GM21367 (cell line): ENCODE data around the gene RNFT2.
"Not testable (repeated sequence)": the region's sequence is repeated elsewhere in the genome, so short reads cannot be mapped to it uniquely, and the experiment has no call there.

Source experiments
- ATAC-seq: cut with Tn5 transposase; IDR thresholded peaks from one replicate; pipeline ENCODE4 v1.9.1; 2021; ENCODE audit not compliant: unreplicated experiment

RNFT2 gene

GRCh38 chr12:116742787-116743186, 4.7 kb downstream of the RNFT2 start:
- not testable (repeated sequence) for ATAC-seq

DNA sequence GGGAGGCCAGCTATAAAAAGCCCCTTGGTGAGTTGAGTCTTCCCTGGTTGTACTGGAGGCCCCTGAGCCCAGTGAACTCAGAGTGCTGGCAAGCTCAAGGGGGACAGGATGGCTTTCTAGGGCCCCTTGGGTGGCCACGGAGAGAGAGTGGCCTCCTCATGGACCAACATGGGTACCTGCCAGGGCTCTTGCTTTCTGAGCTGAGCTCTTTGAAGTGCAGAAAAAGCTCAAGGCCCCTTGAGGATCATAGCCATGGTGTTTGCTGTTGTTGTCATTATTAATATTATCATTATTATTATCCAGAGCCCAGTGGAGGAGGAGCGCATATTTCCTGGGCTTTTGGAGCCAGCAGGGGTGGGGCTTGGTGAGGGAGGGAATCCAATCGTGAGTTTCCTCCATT, 6.7 kb downstream of the RNFT2 start:
- ATAC-seq, result no peak

DNA sequence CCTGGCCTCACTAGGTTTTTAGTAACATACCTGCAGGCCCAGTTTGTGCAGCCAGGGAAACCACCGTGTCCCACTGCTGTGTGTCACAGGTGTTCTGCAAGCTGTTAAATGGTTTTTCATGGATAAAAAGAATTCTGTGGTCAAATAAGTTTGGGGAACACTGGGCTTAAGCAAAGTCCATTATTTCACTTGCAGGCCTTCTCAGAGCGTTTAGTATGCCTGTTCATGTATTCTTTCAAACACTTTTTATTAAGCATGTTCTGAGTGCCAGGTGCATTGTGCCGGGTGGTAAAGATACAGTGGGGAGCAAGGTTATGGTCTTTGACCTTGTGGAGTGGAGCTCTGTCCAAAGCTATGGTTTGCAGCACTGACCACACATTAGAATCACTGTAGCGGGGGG, 7.4 kb downstream of the RNFT2 start:
- no peak for ATAC-seq

DNA sequence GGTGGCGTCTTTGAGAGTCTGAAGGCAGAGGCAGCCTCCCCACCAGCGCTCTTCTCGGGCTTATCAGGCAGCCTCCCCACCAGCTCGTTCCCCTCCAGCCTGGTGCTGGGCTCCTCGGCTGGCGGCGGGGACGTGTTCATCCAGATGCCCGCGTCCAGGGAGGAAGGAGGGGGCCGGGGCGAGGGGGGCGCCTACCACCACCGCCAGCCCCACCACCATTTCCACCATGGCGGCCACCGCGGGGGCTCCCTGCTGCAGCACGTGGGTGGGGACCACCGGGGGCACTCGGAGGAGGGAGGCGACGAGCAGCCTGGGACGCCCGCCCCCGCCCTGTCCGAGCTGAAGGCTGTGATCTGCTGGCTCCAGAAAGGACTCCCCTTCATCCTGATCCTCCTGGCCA, 11.8 kb downstream of the RNFT2 start:
- no peak for ATAC-seq

DNA sequence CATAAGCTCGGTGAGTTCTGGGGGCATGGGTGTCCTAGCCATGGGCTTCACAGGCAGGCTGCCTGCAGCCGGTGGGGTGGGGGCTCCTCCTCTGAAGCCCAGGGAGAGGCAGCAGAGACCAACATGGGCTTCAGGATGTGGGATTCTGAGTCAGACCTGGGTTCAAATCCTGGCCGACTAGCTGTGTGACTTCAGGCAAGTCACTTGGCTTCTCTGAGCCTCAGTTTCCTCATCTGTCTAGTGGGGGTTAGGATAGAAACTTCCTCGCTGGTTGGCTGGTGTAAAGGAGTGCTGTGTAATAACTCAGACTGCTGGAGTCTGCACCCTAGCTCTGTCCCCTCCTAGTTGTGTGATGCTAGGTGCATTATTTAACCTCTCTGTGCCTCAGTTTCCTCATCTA, 12.2 kb downstream of the RNFT2 start:
- no peak for ATAC-seq

GRCh38 chr12:116754097-116754496, 16.0 kb downstream of the RNFT2 start:
- not testable (repeated sequence) for ATAC-seq

GRCh38 chr12:116754783-116755182, 16.7 kb downstream of the RNFT2 start:
- ATAC-seq, result not testable (repeated sequence)

GRCh38 chr12:116759783-116760621, 21.9 kb downstream of the RNFT2 start:
- ATAC-seq, result no peak

DNA sequence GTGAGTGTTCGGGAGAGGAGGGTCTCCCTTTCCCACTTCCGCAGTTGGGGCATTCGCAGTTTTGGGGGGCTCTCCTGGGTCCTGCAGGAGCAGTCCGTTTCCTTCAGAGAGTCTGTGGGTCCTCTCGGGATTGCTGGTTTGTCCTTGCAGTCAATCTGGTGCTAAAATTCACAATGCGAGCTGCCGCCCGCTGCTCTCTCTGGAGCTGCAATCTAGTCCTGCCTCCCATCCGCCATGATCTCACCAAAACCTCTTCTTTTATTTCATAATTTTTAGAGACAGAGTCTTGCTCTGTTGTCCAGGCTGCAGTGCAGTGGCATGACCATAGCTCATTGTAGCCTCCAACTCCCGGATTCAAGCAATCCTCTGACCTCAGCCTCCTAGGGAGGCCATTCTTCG, 22.5 kb downstream of the RNFT2 start:
- ATAC-seq, result no peak

- no peak for ATAC-seq
These were observed 23.4 kb downstream of the RNFT2 start for GRCh38 chr12:116761499-116761898.

- no peak for ATAC-seq
These were observed 27.2 kb downstream of the RNFT2 start for GRCh38 chr12:116765271-116765670.

DNA sequence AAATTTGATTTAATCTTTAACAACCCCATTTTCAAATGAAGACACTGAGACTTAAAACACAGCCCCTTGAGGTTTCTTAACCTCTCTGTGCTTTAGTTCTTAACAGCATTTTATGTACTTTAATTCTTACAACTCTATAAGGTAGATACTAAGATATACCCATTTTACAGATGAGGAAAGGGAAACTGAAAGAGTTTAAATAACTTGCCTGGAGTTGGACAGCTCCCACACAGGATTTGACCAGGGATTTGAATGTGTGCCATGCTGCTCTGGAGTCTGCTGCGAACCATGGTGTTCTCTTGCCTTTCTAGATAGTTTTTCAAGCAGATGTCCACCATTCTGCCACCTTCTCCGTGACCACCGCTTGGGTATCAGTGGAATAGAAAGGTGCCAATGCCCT, 28.2 kb downstream of the RNFT2 start:
- ATAC-seq, result no peak

DNA sequence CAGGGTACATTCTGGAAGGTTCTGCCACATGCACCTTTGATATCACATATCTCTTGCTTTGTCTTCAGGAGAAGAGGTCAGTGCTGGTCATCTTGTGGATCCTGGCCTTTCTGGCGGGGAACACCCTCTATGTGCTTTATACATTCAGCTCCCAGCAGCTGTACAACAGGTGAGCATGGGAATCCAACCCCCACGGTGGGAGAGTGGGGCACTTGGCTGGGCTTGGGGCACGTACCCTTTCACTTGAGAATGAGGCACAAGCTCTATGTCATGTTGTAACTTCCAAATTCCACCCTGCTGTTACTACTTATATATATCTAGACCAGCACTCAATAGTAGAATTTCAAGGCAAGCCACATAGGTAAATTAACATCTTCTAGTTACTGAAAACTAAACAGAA, 28.6 kb downstream of the RNFT2 start:
- no peak for ATAC-seq

DNA sequence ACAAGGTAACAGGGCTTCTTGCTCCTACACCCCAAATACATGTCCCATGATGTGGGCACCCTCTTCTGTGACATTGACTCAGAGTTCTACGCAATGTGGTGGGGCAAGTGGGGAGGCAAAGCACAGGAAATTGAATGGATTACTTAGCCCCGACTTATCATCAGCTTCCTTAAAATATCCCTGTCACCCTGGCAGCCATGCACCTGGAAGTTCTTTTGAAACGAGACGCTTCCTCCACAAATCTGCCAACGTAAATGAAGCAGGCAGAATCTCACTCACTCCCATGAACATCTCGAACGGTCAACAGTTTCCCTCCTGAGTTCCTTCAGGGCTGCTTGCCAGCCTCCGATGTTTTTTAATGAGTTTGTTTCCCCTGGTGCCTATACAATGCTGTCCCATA, 33.5 kb downstream of the RNFT2 start:
- no peak for ATAC-seq

DNA sequence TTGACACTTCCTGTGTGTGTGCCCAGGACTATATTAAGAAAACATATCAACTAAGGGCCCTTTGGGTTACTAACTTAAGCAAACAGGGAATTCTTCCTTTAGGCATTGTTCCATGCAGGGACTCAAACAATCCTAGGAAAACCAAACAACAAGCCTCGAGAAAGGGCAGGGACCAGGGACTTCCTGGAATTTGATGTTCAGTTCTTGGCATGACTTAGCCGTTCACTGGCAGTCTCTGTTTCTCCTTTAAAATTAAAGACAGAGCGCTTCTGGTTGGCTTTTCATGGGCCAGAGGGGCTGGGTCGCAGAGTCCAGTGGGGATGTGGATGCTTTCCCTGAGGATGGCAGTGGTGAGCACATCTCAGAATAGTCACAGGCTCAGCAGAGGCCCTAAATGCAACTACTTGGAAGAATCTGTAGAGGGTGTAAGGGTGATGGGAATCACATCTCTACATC, 35.2 kb downstream of the RNFT2 start:
- no peak for ATAC-seq

DNA sequence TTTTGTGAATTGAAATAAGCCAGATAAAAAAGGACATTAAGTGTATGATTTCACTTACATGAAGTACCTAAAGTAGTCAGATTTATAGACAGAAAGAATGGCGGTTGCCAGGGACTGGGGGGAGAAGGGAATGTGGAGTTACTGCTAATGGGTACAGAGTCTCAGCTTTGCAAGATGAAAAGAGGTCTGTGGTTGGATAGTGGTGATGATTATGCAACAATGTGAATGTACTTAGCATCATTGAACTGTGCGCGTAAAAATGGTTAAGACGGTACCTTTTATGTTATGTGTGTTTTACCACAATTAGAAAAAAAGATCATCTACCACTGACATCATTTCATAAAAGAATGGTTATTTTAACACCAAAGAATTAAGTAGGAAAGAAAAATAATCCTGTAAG, 35.9 kb downstream of the RNFT2 start:
- ATAC-seq, result no peak

DNA sequence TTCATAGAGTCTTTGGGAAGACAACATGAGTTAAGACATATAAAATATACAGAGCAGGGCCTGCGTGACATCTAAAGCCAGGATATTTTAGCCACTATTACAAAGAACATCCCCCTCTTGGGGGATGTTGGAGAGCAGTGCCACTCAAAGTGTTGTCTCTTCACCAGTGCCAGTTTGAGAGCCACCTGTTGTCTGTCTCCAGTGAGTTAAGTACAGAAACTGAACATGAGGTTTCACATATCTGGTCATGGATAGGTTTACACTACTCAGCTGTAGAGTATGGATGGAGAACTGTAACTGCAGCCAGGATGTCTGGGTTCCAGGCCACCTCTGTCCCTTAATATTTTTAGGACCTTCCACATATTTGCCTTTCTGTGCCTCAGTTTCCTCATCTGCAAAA, 39.1 kb downstream of the RNFT2 start:
- no peak for ATAC-seq

DNA sequence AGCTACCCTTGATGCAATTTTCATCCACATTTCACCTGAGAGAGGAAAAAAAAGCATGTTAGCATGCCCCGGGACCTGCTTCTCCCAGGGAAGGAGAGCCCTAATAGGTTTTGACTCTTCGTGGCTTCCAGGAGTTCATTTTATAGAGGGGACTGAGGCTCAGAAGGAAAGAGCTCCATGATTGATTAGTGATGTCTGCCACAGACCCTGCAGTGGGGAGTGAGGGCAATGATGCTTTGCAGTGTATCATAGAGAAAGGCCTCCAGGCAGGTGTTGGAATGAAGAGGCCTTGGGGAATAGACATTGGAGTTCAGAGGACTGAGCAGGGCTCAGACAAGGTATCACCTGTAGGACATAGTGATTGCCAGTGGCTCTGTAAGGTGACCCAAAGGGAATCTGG, 41.5 kb downstream of the RNFT2 start:
- no peak for ATAC-seq

GRCh38 chr12:116780942-116781341, 42.8 kb downstream of the RNFT2 start:
- ATAC-seq, result no peak

DNA sequence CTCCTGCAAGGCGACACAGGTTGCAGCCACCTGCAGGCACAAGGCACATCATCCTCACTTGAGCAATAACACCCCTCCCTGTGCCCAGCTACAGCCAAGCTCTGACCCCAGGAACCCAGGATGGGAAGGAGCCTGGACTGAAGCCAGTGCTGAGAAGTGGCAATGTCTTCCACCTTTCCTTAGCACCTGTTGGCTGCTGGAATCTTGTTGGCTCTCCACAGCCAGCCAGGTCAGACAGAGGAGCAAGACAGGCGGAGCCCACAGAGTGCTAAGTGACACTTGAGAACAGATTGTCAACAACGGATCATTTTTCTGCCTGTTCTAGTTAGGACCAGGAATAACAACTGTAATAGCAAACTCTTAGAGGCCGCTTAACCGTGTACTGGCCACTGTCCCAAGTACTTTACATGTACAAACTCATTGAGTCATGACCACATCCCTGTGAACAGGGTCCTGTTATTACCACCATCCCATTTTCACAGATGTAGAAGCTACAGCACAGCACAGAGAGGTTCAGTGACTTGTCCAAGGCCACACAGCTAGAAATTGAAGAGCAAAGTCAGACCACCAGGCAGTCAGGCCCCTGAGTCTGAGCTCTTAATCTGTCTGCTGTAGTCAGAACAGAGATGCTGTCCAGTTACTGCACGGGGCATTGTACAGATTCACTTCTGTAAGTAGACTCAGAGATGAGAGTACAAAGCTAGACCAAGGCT, 45.6 kb downstream of the RNFT2 start:
- ATAC-seq, result no peak

DNA sequence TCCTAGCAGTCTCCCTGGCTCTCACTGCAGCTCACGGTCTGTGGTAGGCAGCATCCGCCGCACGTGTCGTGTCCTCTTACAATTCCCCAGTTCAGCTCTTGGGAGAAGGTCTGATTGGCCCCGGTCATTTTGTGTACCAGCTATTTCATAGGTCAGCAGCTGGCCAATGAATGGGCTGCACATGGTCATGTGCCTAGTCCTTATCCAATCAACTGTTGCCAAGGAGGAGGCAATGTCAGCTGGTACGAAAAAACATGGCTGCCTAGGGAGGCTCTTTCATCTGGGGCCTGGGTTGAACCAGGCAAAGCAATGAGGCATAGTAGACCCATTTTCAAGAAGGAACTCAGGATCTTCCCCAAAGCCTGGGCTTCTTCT, 46.1 kb downstream of the RNFT2 start:
- no peak for ATAC-seq

DNA sequence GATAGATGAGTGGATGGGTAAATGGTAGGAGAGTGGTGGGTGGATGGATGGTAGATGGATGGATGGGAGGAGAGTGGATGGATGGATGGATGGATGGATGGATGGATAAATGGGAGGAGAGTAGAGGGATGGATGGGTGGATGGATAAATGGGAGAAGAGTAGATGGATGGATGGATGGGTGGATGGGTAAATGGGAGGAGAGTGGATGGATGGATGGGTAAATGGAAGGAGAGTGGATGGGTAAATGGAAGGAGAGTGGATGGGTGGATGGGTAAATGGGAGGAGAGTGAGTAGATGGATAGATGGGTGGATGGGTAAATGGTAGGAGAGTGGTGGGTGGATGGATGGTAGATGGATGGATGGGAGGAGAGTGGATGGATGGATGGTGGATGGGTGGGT, 51.4 kb downstream of the RNFT2 start:
- not testable (repeated sequence) for ATAC-seq
